Embryonic facial prominence (tissue), 1 donor: ENCODE results near the gene ZNF438.
A peak's percentile ranks its signal among the peaks of the same experiment; 100 is the strongest.
"Not testable (repeated sequence)": the region's sequence is repeated elsewhere in the genome, so short reads cannot be mapped to it uniquely, and the experiment has no call there.

Experiments used
- DNase-seq: peaks from one replicate; pipeline ENCODE4 v3.0.0-alpha.2; 2016; ENCODE audit errors: extremely low spot score

Gene ZNF438

DNA sequence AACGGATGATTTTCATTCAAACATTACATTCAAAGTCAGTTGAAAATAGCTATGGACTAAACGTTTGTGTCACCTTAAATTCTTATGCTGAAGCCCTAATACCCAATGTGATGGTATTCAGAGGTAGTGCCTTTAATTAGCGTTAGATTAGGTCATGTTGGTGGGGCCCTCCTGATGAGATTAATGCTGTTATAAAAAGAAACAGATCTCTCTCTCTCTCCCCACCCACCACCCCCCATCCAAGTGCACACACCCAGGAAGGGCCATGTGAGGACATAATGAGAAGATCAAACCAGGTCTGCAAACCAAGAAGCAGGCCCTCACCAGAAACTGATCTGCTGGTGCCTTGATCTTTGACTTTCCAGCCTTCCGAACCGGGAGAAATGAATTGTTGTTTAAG lies 44.2 kb downstream of the ZNF438 start:
- DNase-seq: no peak

DNA sequence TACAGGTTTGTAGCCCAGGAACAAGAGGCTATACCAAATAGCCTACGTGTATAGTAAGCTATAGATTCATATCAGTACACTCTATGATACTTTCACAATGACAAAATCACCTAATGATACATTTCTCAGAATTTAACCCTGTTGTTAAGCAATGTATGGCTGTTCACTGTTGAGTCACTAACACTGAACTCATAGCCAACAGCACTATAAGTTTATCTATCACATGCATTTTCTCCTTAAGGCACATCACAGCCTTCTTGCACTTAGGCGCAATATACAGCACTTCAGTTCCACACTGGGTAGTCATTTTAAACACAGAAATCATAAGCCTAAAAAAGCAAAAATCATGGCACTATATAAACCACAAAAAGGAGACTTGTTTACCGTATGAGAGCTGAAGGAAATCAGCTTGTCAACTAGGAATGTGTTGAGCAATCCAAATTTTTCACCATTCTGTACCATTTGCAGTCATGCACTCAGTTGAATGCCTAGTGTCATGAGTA lies 45.6 kb downstream of the ZNF438 start:
- DNase-seq: no peak

DNA sequence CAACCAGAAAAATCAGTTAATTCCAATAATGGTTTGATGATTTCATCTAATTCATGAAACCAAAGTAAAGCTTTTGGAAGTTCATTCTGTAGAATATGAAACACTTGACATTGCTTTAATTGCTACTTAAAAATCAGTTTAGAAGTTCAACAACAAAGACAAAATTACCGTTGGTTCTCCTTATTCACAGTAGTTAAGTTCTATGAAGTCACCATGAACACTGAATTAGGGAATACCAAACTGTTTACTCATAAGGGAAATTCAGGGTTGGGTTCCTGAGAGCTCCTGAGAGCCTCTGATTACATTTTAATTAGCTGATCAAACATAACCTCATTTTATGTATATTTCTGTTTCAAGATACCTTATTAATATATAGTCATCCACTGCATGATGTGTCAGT lies 46.2 kb downstream of the ZNF438 start:
- DNase-seq: no peak

DNA sequence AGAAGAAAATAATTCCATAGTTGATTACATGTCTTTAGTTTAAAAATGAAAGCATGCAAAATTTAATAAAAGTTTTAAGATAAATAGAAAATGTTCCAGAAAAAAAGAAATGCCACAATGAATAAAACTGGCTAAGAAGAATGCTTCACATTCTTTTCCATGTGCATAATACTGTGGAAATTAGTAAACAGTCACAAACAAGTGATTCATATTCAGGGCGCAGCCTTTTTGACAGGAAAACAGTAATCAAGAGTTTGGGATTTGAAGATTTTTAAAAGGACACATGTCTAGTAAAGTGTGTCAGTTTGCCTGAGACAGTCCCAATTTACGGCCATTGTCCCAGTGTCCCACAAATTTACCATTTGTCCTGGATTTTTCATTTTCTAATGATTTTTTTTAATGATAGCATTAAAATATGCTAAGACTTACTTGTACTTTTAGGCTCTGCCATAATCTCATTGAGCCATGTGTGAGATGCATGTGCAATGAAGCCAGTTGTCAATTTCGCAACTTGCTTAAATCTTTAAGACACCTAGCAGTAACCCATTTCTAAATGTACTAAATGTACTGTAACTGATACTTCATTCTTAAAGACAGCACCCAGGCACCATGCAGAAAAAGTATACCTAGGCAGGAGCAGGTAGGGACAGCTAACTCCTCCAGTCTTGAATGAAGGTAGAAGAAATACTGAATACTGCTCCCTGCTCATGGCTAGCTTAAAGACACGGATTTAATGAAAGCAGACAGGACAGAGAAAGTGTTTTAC lies 46.9 kb downstream of the ZNF438 start:
- DNase-seq: no peak

DNA sequence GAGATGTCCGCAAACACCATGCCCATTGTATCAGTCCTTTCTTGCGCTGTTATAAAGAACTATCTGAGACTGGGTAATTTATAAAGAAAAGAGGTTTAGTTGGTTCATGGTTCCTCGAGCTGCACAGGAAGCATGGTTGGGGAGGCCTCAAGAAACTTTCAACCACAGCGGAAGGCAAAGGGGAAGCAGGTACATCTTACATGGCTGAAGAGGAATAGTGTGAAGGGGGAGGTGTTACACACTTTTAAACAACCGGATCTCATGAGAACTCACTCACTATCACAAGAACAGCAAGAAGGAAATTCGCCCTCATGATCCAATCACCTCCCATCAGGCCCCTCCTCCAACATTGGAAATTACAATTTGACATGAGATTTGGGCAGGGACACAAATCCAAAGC lies 48.5 kb downstream of the ZNF438 start:
- not testable (repeated sequence) for DNase-seq

DNA sequence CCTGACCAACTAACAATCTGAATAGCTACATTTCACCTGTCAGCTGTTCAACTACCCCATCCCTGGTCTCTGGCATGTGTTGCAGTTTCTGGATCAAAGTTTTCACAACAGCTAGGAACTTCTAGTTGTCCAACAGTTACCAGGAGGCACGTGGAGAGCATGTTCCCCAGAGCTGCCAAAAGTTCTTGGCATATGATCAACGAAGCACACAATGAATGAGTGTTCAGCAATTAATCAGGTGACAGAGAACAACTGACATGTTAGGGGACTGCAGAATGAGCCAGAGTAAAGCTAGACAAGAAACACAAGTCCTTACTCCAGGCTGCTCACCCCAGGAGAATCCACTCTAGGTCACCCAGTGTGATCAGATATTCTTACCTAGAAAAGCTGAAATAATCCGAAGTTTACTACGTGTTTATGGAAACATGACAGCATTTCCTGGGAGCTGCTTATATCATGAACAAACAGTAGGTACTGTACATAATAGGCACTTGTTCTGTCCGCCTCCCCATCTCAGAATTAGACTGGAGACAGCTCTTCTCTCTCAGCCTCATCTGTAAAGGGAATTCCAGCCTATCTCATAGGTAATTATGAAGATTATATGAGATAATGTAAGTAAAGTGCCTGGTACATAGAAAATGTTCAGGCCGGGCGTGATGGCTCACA lies 50.6 kb downstream of the ZNF438 start:
- no peak for DNase-seq

DNA sequence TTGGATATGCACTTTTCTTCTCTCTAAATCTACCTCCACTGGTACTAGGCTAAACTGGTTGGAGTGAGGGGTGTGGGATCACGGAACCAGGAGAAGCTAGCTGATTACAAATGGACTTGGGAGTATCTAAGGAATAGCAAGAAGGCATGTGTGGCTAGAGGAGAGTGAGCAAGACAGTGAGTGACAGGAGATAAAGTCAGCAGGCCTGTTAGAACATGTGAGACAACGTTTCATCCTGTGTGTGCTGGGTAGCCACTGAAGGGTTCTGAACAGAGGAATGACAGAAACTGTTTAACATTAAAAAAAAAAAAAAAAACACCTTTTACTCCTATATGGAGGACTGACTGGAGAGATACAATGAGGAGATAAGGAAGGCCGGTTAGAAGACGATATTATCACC lies 51.7 kb downstream of the ZNF438 start:
- DNase-seq: no peak

DNA sequence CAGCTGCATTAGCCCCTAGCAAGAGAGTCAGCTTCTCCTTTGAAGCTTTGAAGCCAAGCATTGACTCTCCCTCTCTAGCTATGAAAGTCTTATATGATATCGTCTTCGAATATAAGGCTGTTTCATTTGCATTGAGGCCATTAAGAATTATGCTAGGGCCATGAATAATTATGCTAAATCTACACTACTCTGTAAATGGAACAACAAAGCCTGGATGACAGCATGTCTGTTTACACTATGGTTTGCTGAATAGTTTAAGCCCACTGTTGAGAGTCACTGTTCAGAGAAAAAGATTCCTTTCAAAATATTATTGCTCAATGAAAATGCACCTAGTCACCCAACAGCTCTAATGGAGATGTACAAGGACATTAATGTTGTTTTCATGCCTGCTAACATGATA lies 52.8 kb downstream of the ZNF438 start:
- no peak for DNase-seq

DNA sequence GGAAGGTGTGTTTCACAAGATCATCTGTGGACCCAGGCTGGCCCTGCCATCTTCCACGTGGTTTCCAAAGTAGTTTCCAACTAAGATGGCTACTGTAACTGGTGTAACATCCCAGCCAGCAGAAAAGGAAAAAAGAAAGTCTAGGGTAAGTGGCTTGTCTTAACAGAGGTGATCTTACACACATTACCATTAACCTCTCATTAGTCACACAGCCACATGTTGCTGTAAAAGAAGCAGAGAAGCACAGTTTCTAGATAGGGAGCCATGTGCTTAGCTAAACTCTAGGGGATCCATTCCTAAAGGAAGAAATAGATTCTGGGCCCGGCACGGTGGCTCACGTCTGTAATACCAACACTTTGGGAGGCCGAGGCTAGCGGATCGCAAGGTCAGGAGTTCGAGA lies 54.3 kb downstream of the ZNF438 start:
- DNase-seq: no peak

DNA sequence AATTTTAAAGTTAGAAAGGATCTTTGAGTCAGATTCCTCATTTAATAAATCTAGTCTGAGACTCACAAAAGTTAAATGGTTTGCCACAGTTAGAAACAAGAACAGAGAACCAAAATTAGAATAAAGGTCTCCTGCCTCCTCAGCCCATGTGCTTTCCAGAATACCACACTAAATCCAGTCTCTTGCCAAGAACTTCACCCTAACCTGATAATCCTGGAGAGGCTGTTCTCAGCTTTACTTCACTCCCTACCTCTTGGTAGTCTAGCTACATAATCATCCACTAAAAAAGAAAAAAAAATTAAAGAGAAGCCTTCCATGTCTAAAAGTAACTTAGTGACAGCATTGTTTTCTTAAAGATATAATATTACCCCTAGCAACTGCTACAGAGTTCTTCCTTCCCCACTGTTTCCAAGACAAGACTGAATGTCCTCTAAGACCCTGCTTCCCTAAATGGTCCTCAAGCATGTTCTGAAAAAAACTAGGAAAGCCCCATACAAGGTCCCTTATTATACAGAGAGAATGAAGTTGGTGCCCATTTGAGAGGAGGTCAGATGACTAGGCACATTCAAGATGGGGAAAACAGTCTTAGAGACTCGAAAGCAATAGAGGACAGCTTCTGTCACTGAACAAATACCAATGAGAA lies 56.8 kb downstream of the ZNF438 start:
- DNase-seq: no peak

DNA sequence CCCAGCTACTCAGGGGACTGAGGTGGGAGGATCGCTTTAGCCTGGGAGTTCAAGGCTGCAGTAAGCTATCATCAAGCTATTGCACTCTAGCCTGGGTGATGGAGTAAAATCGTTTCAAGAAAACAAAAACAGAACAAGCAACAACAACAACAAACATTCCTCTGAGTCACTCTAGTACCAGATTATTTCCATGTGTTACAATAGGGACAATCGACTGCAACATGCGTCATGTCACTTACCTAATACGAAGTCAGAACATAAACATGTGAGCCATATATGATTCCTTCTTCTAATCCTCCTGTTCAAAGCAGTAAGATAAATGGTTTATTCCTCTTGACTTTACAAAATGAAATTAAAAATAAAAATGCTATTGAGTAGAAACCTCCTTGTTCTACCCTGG lies 57.3 kb downstream of the ZNF438 start:
- DNase-seq: no peak

DNA sequence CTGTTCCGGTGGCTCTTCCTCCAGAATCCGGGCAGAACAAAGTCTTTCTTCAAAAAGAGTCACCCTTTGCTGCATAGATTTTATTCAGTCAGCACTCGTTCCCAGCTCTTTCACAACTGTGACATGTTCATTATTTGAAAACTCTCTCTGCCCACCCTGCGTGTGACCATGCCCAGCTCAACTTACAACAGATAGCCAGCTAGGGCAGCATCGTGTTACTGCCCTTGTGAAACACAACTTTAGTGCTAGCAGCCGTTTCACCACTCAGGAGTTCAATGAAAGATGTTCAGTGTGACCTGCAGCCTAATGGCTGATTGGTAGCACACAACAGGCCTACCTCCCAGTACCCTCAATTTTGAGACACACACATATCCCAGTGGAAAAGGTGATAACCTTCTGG lies 57.9 kb downstream of the ZNF438 start:
- DNase-seq: no peak

DNA sequence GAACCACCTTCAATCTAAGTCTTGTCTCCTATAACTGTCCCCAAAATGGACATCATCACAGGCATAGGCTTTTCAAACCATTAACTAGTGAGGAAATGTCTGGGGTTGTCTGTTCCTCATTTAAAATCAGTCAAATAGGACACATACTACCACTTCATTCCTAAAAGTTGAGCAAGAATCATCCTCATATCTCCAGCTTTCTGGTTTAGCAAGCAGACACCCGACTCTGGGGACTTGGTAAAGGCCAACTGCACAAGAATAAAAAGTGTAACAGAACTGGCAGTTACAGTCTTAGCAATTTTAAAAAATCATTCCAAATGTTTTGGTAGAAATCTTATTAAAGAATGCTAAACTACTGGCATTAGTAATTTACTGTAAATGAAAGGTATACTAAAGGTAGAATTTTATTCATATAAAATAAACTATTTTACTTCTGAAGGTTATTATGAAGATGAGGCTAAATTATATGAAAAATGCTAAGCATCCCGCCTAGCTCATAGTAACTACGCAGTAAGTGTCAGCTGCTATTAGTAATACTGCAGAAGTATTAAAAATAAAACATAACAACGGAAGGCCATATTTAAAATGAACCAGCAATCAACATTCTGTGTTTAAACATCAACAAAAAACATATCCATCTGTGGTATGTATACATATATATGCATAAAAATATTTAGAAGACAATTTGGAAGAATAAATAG lies 60.8 kb downstream of the ZNF438 start:
- no peak for DNase-seq

DNA sequence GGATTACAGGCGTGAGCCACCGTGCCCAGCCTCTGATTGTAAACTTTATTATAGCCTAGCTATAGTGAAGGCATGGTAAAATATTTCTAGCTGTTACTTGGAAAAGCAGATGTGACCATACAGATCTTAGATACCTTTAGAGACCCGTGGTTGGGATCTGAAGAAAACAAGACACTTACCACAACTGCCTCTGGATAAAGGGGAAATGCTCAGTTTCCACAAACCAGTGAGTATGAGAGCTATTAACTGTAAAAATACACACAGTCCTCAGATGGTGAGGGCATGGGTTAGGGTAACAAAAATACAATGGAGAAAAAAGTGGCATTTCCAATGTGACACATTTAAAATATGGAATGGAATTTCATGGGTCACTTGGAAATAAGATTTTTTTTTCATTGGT lies 63.0 kb downstream of the ZNF438 start:
- DNase-seq: no peak

DNA sequence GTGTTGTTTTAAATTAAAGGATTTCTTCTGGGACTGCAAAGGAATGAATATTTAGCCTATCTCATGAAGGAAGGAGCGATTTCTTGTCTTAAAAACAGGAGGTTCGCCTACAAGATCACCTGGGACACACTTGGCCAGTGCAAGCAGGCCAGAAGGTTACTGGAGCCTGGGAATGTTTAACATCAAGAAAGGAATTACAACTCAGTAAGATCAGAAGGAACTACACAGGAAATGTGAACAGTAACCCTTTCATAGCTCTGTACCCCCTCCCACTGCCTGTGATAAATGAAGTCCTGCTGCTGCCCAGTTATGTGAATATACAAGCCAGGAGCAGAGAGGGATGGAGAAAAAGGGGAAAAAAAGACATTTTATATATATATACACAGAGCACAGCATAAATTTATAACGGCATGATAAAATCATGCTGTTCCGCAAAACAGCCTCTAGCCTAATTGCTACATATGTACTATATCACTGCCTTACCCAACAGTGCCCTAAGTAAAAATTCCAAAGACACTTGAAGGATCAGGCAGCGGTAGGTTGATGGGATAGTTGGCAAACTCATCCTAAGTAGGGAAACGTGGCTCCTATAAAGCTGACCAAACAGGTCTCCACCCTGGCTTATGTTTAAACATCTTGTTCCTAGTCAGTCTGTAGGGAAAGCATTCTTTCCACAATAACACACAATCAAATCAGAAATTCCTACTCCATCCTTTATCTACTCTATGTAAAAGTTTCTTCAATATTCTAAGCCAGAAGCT lies 63.8 kb downstream of the ZNF438 start:
- DNase-seq: peak; percentile 25

DNA sequence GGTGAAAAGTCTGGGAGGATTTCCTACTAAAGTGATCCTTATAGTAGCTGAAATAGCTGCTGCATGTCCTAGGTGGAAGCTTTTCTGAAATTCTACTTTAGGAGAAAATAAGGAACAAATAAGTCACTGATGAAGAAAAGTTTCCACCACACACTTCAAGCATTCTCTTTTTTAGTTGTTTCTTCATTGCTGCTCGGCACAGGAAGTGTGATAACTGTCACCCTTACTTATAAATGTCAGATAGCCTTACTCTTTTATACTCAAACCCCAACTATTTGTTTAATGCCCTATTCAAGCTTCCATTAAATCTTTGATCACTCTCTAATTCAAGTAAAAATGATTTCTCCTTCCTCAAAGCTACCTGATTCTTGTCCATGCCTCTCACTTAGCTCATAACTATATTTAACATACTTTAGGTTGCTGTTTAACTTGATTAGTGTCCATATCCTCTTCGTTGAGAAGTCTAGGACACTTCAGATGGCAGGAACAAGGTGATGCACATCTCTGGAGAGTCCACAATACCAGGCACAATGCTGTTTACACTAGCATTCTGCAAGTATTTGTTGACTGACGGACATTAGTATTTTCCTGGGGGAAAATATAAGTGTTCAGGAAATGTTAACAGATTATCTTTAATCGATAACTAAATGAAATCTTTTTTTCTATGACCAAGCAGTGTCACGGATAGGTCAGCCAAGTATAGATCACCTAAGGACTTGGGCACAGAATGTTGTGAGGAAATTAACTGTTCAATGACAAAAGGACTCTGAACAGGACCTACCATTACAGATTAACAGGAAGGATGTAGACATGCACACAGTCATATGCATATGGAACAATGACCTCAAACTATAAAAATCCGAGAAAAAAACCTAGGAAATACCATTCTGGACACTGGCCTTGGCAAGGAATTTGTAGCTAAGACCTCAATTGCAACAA lies 67.4 kb downstream of the ZNF438 start:
- DNase-seq: no peak

DNA sequence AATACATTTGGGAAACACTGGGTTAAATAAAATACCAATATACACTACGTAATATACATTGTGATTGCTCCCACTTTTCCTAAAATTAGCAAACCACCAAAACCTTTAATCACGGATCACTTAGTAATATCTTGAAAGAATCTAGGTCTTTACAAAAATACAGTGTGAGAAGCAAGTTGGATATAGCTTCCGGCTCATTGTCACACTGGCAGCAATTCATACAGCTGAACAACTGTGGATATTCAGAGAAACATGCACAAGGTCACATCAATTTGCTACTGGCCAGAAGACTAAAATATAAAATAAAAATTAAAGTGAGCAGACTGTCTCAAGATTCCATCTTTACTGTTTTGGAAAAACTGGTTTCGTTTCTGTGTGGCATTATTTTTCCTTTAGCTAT lies 69.1 kb downstream of the ZNF438 start:
- no peak for DNase-seq

DNA sequence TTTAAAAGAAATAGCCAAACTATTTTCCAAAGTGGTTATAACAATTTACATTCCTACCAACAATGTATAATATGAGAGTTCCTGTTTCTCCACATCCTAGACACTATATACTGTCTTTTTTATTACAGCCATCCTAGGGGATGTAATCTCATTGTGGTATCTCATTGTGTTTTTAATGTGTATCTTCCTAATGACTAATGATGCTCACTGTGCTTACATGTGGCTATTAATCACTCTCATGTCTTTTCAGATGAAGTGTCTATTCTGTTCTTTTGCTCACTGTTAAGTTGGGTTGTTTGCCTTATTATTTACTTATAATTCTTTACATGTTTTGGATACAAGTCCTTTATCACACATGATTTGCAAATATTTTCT lies 71.8 kb downstream of the ZNF438 start:
- no peak for DNase-seq

DNA sequence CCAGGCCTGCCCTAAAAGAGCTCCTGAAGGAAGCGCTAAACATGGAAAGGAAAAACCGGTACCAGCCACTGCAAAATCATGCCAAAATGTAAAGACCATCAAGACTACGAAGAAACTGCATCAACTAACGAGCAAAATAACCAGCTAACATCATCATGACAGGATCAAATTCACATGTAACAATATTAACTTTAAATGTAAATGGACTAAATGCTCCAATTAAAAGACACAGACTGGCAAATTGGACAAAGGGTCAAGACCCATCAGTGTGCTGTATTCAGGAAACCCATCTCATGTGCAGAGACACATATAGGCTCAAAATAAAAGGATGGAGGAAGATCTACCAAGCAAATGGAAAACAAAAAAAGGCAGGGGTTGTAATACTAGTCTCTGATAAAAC lies 82.4 kb downstream of the ZNF438 start:
- DNase-seq: not testable (repeated sequence)

DNA sequence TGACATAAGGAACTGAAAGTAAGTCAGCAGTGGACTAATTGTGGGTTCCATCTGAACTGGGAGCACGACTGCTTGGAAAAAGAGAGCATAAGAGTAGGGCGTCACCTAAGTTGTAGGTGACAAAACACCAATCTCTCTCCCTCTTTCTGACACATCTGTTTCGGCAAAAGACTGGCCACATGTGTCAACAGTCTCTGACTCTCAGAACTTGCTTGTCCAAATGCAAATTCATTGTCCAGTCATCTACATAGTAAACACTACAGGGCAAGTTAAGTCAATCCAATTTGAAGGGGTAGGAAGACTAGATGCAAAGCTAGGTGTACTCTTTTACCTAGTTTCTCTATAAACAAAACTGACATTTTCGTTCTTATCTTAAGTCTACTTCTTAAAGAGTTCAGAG lies 87.7 kb downstream of the ZNF438 start:
- no peak for DNase-seq

DNA sequence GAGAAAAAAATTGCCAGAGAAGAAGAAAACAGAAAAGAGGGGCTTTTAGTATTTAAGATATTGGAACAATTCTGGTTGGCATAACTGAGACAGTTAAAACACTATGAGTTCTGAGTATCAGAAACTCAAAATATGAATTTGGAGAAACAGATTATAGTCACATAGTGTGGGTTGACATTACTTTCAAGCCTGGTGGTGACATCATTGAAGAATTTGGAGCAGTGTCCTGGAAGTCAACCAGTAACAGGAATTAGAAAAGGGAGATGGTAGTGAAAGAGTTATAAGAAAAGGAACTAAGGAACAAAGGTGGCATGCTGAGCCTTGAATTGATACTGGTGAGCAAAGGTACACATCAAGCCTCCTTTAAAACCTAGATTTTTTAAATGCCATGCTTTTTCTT lies 88.2 kb downstream of the ZNF438 start:
- no peak for DNase-seq
